Muscle of leg (tissue), 11 donors: ENCODE data around the gene INVS. TPM values are rescaled to one million over a fixed set of nuclear protein-coding genes. Genes with fewer than 3 reads are reported as not detected.

Source experiments
- DNase-seq: peaks from one replicate; pipeline ENCODE4 v3.0.0; 2013
- H3K27ac ChIP-seq: one replicate; pipeline ENCODE4 v1.5.1; 2013; ENCODE audit warnings: mild to moderate bottlenecking, low read length, control low read depth
- H3K27me3 ChIP-seq: one replicate; pipeline ENCODE4 v1.6.1; 2013; ENCODE audit warnings: low read length; ENCODE audit not compliant: control insufficient read depth, insufficient read depth
- H3K36me3 ChIP-seq: one replicate; pipeline ENCODE4 v1.6.1; 2013; ENCODE audit warnings: low read length; ENCODE audit not compliant: control insufficient read depth, insufficient read depth
- H3K4me1 ChIP-seq: one replicate; pipeline ENCODE4 v1.6.1; 2013; ENCODE audit warnings: low read length; ENCODE audit not compliant: control insufficient read depth, insufficient read depth
- H3K4me3 ChIP-seq: one replicate; pipeline ENCODE4 v1.5.1; 2013; ENCODE audit warnings: low read length, control low read depth
- H3K9me3 ChIP-seq: replicated peaks from 2 replicates; pipeline ENCODE4 v1.6.1; 2013; ENCODE audit warnings: low read depth, low read length; ENCODE audit not compliant: control insufficient read depth
- WGBS: methylation state at CpG from one replicate; pipeline ENCODE4 v1.1.5; 2013; ENCODE audit warnings: missing lambda C conversion rate; ENCODE audit not compliant: insufficient coverage; 5-methylcytosine and 5-hydroxymethylcytosine counted together
- polyA plus RNA-seq, 8 donors: library from polyadenylated mRNA; unstranded; fragments of 120-200 nt; gene quantifications; one replicate each; pipeline versions ENCODE4 v1.2.1 to v1.2.3, GENCODE V29; 2013; ENCODE audit warnings: inconsistent platforms in 1 of 8, low replicate concordance in 1 of 8; ENCODE audit not compliant: insufficient read length in 8 of 8, insufficient read depth in 1 of 8
- total RNA-seq: library from RNA; stranded (reverse); fragments of 120-200 nt; gene quantifications from one replicate; pipeline ENCODE4 v1.2.4, GENCODE V29; 2013

Gene INVS
- total and polyA plus RNA-seq, 9 donors, result 8.1 to 16.9 (median 11.0) TPM

DNA sequence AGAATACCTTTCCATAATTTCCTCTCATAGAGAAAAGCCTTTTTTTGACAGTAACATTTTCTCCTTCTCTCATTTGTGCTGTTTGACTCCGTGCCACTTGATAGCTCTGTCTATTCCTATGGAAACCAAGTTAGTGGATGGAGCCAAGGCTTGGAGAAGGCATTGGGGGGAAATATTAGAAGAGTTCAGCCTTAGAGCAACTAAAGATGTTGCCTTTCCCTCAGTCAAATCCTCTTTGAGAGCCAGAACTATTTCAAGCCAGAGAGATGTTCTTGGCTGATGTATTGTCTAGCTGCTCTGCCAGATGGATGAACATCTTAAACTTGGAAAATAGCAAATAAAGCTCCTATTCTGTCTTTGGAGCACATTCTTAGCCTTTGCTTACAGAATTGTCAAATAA is 112.4 kb downstream of the INVS start:
- Histone ChIP-seq H3K36me3 (peaks cover 9% of the 10 kb centered on the region), H3K4me3 (no peak overlapping the region), H3K27ac (peak overlapping the region; percentile 43), H3K4me1 (peaks cover 3% of the 10 kb centered on the region), H3K9me3 (no peaks in the 10 kb centered on the region), H3K27me3 (no peaks in the 10 kb centered on the region)
- peak; percentile 98 for DNase-seq
- no CpG with 5 or more reads among the region's 1 CpG for WGBS

DNA sequence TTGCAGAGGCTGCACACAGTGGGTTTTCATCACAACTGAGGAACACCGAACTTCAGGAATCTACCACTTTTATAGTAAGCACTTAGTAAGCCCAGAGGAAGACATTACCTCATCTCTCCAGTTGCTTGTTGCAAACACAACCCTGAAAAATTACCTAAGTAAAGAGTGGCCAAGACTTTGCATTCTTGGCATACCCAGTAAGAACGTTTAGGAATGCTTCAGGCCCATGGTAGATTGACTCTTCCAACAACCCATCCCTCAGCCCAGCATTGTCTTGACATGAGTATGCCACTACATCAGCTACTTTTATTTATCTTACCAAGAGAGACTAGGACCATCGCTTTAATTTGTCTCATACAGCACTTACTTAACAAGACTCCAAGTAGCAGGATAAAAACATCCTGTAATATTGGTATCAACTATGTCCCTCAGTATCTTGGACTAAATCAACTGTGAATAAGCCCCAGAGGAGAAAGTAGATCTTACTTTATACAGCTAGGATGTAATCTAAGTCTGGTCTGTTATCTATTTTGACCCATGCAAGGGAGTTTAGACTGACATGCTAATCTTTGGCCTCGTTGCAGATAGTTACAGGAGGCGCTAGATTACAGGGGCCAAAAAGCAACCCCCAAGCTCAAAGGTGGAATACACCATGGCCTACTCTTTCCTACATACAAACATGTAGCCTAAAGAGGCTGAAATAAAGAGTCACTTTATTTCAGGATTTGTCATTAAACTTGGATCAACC is 114.9 kb downstream of the INVS start:
- Histone ChIP-seq H3K27me3 (no peaks in the 10 kb centered on the region), H3K27ac (no peak overlapping the region), H3K4me3 (no peak overlapping the region), H3K36me3 (peaks cover 9% of the 10 kb centered on the region), H3K4me1 (peaks cover 3% of the 10 kb centered on the region), H3K9me3 (no peaks in the 10 kb centered on the region)
- peak; percentile 47 for DNase-seq
- 53% methylated on average over 3 of the region's 5 CpGs for WGBS

GRCh38 chr9:100216178-100216787 is 117.2 kb downstream of the INVS start:
- H3K4me1 ChIP-seq, result no peaks in the 10 kb centered on the region
- H3K27ac ChIP-seq, result no peak overlapping the region
- no peak overlapping the region for H3K4me3 ChIP-seq
- H3K27me3 ChIP-seq, result no peaks in the 10 kb centered on the region
- WGBS, result 67% methylated on average over 3 of the region's 4 CpGs
- no peaks in the 10 kb centered on the region for H3K9me3 ChIP-seq
- no peak for DNase-seq
- H3K36me3 ChIP-seq, result peaks cover 9% of the 10 kb centered on the region

DNA sequence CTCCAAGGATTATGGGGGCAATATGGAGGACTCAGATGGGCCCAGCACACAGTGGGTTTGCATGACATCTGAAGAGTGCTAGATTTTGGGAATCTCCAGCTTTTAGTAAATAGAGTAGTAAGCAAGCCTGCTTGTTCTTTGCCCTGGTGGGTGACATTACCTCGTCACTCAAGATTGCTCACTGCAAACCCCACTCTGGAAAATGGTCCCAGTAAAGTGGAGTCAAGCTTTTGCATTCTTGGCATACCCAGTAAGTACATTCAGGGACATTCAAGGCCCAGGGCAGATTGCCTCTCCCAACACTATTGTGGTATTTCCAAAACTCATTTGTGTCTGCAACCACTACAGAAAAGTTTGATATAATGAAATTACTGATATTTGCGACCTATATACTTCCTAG is 118.5 kb downstream of the INVS start:
- Histone ChIP-seq H3K36me3 (peaks cover 9% of the 10 kb centered on the region), H3K9me3 (no peaks in the 10 kb centered on the region), H3K4me1 (no peaks in the 10 kb centered on the region), H3K27me3 (no peaks in the 10 kb centered on the region), H3K27ac (no peak overlapping the region), H3K4me3 (no peak overlapping the region)
- DNase-seq, result no peak
- 100% methylated on average over 1 of the region's 2 CpGs for WGBS

DNA sequence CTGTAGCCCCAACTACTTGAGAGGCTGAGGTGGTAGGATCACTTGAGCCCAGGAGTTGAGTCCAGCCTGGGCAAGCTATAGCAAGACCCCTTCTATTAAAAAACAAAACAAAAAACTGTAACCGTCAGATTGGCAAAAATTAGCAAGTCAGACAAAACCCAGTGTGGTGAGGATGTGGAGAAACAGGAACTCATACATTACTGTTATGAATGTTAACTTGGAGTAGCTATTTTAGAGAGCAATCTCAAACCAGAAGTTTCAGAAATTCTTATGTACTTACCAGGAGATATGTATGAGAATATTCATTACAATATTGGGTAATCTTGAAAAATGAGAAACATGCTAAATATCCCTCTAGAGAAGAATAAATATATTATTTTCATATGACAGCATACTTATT is 120.3 kb downstream of the INVS start:
- no CpG with 5 or more reads among the region's 1 CpG for WGBS
- Histone ChIP-seq H3K27me3 (no peaks in the 10 kb centered on the region), H3K4me3 (no peak overlapping the region), H3K36me3 (peaks cover 7% of the 10 kb centered on the region), H3K27ac (no peak overlapping the region), H3K9me3 (no peaks in the 10 kb centered on the region), H3K4me1 (no peaks in the 10 kb centered on the region)
- DNase-seq, result no peak

GRCh38 chr9:100220936-100221335 is 121.9 kb downstream of the INVS start:
- DNase-seq, result no peak
- no peaks in the 10 kb centered on the region for H3K9me3 ChIP-seq
- no peak overlapping the region for H3K27ac ChIP-seq
- no peaks in the 10 kb centered on the region for H3K4me1 ChIP-seq
- no peak overlapping the region for H3K4me3 ChIP-seq
- no CpG with 5 or more reads among the region's 1 CpG for WGBS
- H3K36me3 ChIP-seq, result no peaks in the 10 kb centered on the region
- H3K27me3 ChIP-seq, result no peaks in the 10 kb centered on the region

- H3K9me3 ChIP-seq, result no peaks in the 10 kb centered on the region
- no peak overlapping the region for H3K27ac ChIP-seq
- peaks cover 2% of the 10 kb centered on the region for H3K36me3 ChIP-seq
- H3K4me3 ChIP-seq, result no peak overlapping the region
- WGBS, result no CpG with 5 or more reads among the region's 1 CpG
- no peak for DNase-seq
- H3K4me1 ChIP-seq, result no peaks in the 10 kb centered on the region
- H3K27me3 ChIP-seq, result no peaks in the 10 kb centered on the region
Measured at GRCh38 chr9:100221538-100221937, 122.5 kb downstream of the INVS start.

DNA sequence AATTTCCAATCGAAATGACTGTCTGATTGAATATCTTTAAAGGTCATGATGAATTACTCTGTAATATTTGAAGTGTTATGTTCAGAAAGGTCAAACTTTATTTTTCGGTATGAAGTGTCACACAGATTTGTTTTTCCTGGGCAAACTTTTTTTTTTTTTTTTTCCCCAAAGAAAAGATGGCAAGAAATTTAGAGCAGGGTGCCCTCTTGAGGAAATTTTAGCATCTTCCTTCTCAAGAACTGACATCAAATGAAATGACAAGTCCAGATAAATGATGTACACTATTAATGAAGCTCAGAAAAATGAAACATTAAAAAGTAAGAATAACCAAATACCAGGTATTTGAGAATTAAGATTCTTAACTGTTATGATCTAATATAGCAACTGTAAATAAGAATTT is 123.6 kb downstream of the INVS start:
- peaks cover 5% of the 10 kb centered on the region for H3K36me3 ChIP-seq
- H3K4me3 ChIP-seq, result no peak overlapping the region
- no CpG with 5 or more reads among the region's 2 CpGs for WGBS
- H3K9me3 ChIP-seq, result no peaks in the 10 kb centered on the region
- no peaks in the 10 kb centered on the region for H3K27me3 ChIP-seq
- H3K27ac ChIP-seq, result no peak overlapping the region
- no peaks in the 10 kb centered on the region for H3K4me1 ChIP-seq
- DNase-seq, result peak; percentile 73

DNA sequence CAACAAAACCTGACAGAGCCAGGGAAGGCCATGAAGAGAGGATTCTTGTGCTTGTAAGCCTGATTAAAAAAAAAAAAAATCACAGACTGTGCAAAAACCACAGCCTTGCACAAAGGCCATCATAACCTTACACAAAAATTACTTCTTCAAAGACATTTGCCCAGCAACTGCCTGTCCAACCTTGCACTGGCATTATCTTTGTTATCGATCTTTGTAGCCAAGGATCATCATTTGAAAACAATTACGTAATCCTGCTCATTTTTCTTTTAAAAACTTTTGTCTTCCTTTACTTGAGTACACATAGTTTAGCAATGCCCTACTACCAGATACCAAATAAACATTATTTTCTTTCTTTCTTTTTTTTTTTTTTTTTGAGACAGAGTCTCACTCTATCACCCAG is 128.6 kb downstream of the INVS start:
- Histone ChIP-seq H3K9me3 (no peaks in the 10 kb centered on the region), H3K4me1 (no peaks in the 10 kb centered on the region), H3K27ac (no peak overlapping the region), H3K4me3 (no peak overlapping the region), H3K27me3 (no peaks in the 10 kb centered on the region), H3K36me3 (peaks cover 11% of the 10 kb centered on the region)
- 90% methylated on average over 2 of the region's 2 CpGs for WGBS
- no peak for DNase-seq

- WGBS, result 60% methylated on average over 1 of the region's 4 CpGs
Measured at GRCh38 chr9:100228352-100228869, 129.4 kb downstream of the INVS start.

More at GRCh38 chr9:100228352-100228869, 129.4 kb downstream of the INVS start:
- no peak for DNase-seq
- Histone ChIP-seq H3K27ac (no peak overlapping the region), H3K4me3 (no peak overlapping the region), H3K9me3 (no peaks in the 10 kb centered on the region), H3K27me3 (no peaks in the 10 kb centered on the region), H3K4me1 (no peaks in the 10 kb centered on the region), H3K36me3 (peaks cover 11% of the 10 kb centered on the region)
